ENCODE results near the gene SLC22A15.

SLC22A15 gene

DNA sequence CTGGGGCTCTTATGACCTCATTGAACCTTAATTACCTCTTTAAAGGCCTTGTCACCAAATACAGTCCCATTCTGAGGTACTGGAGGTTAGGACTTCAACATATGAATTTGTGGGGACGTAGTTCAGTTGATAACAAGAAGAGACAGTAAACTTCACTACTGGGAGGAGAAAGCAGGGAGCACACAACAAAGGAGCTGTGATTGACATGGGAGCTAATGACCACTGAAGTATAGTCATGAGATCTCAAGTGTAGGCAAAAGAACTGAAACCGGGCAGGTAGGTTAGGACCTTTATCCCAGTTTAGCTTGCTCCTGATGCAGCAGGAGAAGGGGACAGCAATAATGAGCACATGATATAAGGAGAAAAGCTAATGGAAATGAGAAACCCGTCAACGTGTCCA, 123.1 kb downstream of the SLC22A15 start:
- no peak overlapping the region for H3K4me3 ChIP-seq (ENCODE audit: low read depth, low read length)
- TF ChIP-seq, protein P1, sequence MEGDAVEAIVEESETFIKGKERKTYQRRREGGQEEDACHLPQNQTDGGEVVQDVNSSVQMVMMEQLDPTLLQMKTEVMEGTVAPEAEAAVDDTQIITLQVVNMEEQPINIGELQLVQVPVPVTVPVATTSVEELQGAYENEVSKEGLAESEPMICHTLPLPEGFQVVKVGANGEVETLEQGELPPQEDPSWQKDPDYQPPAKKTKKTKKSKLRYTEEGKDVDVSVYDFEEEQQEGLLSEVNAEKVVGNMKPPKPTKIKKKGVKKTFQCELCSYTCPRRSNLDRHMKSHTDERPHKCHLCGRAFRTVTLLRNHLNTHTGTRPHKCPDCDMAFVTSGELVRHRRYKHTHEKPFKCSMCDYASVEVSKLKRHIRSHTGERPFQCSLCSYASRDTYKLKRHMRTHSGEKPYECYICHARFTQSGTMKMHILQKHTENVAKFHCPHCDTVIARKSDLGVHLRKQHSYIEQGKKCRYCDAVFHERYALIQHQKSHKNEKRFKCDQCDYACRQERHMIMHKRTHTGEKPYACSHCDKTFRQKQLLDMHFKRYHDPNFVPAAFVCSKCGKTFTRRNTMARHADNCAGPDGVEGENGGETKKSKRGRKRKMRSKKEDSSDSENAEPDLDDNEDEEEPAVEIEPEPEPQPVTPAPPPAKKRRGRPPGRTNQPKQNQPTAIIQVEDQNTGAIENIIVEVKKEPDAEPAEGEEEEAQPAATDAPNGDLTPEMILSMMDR (IDR thresholded peaks at IDR 0.05; ENCODE audit: low read depth, low read length, missing control alignments) = no peak
- no peak for DNase-seq (ENCODE audit: low read depth)

GRCh38 chr1:116099919-116100318, 123.6 kb downstream of the SLC22A15 start:
- TF ChIP-seq, protein P1 (IDR thresholded peaks at IDR 0.05; ENCODE audit: low read depth, low read length, missing control alignments) = no peak
- no peak overlapping the region for H3K4me3 ChIP-seq (ENCODE audit: low read depth, low read length)

DNA sequence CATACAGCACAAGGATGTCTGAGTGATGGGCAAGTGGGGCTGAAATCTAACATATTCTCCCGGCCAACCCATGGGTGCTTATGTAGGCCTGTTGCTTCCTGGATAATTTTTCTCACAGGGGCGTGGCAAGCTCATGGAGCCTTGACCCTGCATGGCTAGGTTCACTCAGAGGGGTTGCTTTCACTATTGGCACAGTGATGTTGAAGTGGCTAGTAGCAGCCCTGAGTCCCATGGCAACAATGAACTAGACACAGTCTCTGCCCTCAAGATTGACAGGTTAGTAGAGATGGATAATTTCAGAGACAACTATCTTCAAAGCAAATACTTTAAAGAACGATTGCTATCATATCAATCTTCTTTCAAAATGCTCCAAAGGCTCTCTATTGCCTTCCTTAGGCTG, 128.4 kb downstream of the SLC22A15 start:
- TF ChIP-seq, protein P1 (IDR thresholded peaks at IDR 0.05; ENCODE audit: low read depth, low read length, missing control alignments) = no peak
- DNase-seq (ENCODE audit: low read depth) = no peak
- no peak overlapping the region for H3K4me3 ChIP-seq (ENCODE audit: low read depth, low read length)

More at GRCh38 chr1:116099919-116100318, 123.6 kb downstream of the SLC22A15 start:
- no peak for DNase-seq (ENCODE audit: low read depth)

GRCh38 chr1:116105996-116106395, 129.7 kb downstream of the SLC22A15 start:
- DNase-seq (ENCODE audit: low read depth) = no peak
- no peak overlapping the region for H3K4me3 ChIP-seq (ENCODE audit: low read depth, low read length)
- TF ChIP-seq, protein P1 (IDR thresholded peaks at IDR 0.05; ENCODE audit: low read depth, low read length, missing control alignments) = no peak

GRCh38 chr1:116106646-116107045, 130.3 kb downstream of the SLC22A15 start:
- no peak overlapping the region for H3K4me3 ChIP-seq (ENCODE audit: low read depth, low read length)
- DNase-seq (ENCODE audit: low read depth) = no peak
- TF ChIP-seq, protein P1 (IDR thresholded peaks at IDR 0.05; ENCODE audit: low read depth, low read length, missing control alignments) = no peak

DNA sequence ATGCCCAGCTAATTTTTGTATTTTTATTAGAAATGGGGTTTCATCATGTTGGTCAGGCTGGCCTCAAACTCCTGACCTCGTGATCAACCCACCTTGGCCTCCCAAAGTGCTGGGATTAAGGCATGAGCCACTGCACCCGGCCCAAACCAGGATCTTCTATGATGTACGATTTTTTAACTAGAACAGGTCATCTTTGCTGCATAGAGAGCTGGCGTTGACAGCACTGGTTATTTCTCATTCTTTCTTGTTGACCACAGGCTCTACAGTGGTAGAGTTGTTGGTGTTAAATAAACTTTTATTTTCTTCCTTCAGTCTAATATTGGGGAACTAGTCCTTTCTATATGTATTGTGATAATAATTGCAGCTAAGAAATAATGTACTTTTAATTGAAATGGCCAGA, 131.1 kb downstream of the SLC22A15 start:
- no peak for DNase-seq (ENCODE audit: low read depth)
- H3K4me3 ChIP-seq (ENCODE audit: low read depth, low read length) = no peak overlapping the region
- TF ChIP-seq, protein P1 (IDR thresholded peaks at IDR 0.05; ENCODE audit: low read depth, low read length, missing control alignments) = no peak

Measured in GM12864 (cell line).